HG02840 (cell line): ENCODE data around the gene ONECUT2.
"Not testable (repeated sequence)": the region's sequence is repeated elsewhere in the genome, so short reads cannot be mapped to it uniquely, and the experiment has no call there.

Source experiments
- ATAC-seq: cut with Tn5 transposase; IDR thresholded peaks from one replicate; pipeline ENCODE4 v1.9.1; 2021; ENCODE audit warnings: mild to moderate bottlenecking, moderate library complexity, moderate number of reproducible peaks; ENCODE audit not compliant: unreplicated experiment, low FRiP score

The ONECUT2 gene

GRCh38 chr18:57519668-57520424, 84.7 kb downstream of the ONECUT2 start:
- no peak for ATAC-seq

GRCh38 chr18:57522348-57522747, 87.2 kb downstream of the ONECUT2 start:
- ATAC-seq, result not testable (repeated sequence)

- no peak for ATAC-seq
These were observed 88.2 kb downstream of the ONECUT2 start for GRCh38 chr18:57523171-57523956.

- ATAC-seq, result no peak
These were observed 92.5 kb downstream of the ONECUT2 start for GRCh38 chr18:57527556-57528229.

- no peak for ATAC-seq
These were observed 94.0 kb downstream of the ONECUT2 start for GRCh38 chr18:57529151-57529550.

- no peak for ATAC-seq
These were observed 98.1 kb downstream of the ONECUT2 start for GRCh38 chr18:57533006-57533867.

GRCh38 chr18:57533868-57534510, 98.8 kb downstream of the ONECUT2 start:
- no peak for ATAC-seq

- no peak for ATAC-seq
These were observed 99.3 kb downstream of the ONECUT2 start for GRCh38 chr18:57534511-57534909.

GRCh38 chr18:57538614-57539013, 103.4 kb downstream of the ONECUT2 start:
- no peak for ATAC-seq

- ATAC-seq, result no peak
These were observed 104.5 kb downstream of the ONECUT2 start for GRCh38 chr18:57539702-57540101.
